Measurements from ENCODE around the gene STX16.

STX16 gene

GRCh38 chr20:58717278-58718091 is 66.4 kb downstream of the STX16 start:
- H3K4me3 ChIP-seq (ENCODE audit: low read depth, low read length) = no peak overlapping the region
- no peak for TF ChIP-seq CTCF (IDR thresholded peaks at IDR 0.05; ENCODE audit: borderline replicate concordance, insufficient read depth, low read depth, low read length)

DNA sequence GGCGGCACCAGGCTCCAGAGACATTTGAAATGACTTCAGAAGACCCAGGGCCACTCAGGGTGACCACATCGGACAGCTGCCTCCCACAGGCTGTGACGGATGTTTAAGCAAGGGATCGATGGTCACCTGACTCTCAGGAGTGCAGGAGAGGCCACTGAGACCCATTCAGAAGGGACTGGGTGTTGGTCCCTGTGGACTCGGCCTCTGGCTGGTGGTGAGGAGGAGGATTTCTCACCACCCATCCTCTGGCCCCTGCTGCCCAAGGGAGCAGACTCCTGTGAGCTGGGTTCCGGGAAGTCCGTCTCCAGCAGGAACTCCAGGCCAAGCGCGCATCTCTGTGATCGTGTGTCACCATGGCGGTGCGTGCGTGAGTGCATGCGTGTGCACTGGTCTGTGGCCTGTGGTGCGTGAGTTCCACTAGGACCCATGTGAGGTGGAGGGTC is 67.1 kb downstream of the STX16 start:
- TF ChIP-seq CTCF (IDR thresholded peaks at IDR 0.05; ENCODE audit: borderline replicate concordance, insufficient read depth, low read depth, low read length) = no peak

DNA sequence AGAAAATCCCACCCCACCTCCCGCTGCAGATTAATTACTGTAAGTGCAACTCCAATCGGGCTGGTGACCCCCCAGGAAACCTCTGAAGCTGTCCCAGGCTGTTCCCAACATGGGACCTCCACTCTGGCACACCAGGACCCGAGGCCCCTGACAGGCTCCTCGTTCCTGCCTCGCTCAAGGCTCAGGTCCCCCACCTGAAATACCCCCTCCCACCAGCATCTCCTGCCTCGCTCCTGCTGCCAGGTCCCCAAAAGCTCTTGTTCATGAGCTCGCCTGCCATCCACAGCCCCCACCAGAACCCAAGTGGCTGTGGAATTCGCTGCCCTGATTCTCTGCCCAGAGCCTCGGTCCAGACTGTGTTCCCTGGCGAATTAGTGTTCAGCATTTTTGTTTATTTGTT is 67.6 kb downstream of the STX16 start:
- no peak overlapping the region for H3K4me3 ChIP-seq (ENCODE audit: low read depth, low read length)
- no peak for TF ChIP-seq CTCF (IDR thresholded peaks at IDR 0.05; ENCODE audit: borderline replicate concordance, insufficient read depth, low read depth, low read length)

More for the DNA sequence above, 67.1 kb downstream of the STX16 start:
- no peak overlapping the region for H3K4me3 ChIP-seq (ENCODE audit: low read depth, low read length)

- no peak overlapping the region for H3K4me3 ChIP-seq (ENCODE audit: low read depth, low read length)
- no peak for TF ChIP-seq CTCF (IDR thresholded peaks at IDR 0.05; ENCODE audit: borderline replicate concordance, insufficient read depth, low read depth, low read length)
Measured at GRCh38 chr20:58719258-58719657, 68.2 kb downstream of the STX16 start.

- H3K4me3 ChIP-seq (ENCODE audit: low read depth, low read length) = no peak overlapping the region
- TF ChIP-seq CTCF (IDR thresholded peaks at IDR 0.05; ENCODE audit: borderline replicate concordance, insufficient read depth, low read depth, low read length) = no peak
Measured at GRCh38 chr20:58719971-58720371, 68.9 kb downstream of the STX16 start.

DNA sequence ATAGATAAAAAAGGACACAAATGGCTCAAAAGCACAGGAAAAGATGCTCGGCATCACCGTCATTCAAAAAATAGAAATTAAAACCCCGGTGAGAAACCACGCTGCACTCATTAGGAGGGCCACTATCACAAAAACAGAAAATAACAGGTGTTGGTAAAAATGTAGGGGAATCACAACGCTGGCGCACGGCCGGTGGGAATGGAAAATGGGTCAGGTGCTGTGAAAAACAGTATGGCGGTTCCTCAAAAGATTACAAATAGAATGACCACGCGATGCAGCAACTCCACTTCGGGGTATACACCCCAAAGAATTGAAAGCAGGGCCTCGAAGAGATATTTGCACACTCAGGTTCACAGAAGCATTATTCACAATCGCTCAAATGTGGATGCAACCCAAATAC is 69.8 kb downstream of the STX16 start:
- no peak for TF ChIP-seq CTCF (IDR thresholded peaks at IDR 0.05; ENCODE audit: borderline replicate concordance, insufficient read depth, low read depth, low read length)

More for the DNA sequence above, 69.8 kb downstream of the STX16 start:
- no peak overlapping the region for H3K4me3 ChIP-seq (ENCODE audit: low read depth, low read length)

Measured in GM12875 (cell line).